Stimulated activated CD8-positive, alpha-beta memory T cell treated with anti-CD3 and anti-CD28 coated beads, Interleukin-7, amount 100 ng/mL, for 1 hour (primary cell): ENCODE measurements around the gene MT1G.
"Not testable (repeated sequence)": the region's sequence is repeated elsewhere in the genome, so short reads cannot be mapped to it uniquely, and the experiment has no call there.

ENCODE experiments used
- DNase-seq, 2 donors: peaks; one replicate each; pipeline ENCODE4 v3.0.0-alpha.2; 2020; ENCODE audit warnings: low read depth in 2 of 2

The MT1G gene

GRCh38 chr16:56637814-56638750 lies 29.8 kb downstream of the MT1G start, which contains the start of gene MT1A:
Gene MT1A (plus strand): TSS chr16:56638666. CDS start chr16:56638739, 73 bp downstream.
- DNase-seq, result no peak

DNA sequence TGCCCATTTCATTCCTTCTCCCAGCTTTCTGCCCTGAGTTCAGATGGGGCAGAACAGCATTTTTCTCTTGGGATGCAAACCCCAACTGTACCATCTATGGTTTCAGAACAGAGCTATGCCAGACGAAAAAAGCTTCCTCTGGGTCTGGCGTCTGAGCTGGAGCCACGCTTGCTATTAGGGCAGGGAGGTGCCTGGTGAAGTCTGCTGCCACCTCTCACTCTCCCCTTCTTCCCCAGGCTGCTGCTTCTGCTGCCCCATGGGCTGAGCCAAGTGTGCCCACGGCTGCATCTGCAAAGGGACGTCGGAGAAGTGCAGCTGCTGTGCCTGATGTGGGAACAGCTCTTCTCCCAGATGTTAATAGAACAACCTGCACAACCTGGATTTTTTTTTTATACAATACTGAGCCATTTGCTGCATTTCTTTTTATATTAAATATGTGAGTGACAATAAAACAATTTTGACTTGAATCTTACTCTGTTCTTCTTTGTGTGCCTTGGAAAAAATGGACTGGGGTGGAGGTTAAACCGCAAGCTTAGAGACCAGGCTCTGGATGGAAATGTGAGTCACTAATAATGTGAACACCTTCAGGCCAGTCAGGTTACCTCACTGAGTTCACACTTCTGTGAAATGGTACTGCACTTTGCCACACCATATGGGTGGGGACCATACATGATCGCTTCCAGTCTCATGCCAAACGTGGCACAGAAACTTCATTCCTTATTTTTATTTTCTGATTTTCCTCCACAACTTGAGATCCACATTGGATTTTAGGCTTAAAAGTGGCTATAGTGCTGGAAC lies 31.1 kb downstream of the MT1G start:
- DNase-seq, result no peak

DNA sequence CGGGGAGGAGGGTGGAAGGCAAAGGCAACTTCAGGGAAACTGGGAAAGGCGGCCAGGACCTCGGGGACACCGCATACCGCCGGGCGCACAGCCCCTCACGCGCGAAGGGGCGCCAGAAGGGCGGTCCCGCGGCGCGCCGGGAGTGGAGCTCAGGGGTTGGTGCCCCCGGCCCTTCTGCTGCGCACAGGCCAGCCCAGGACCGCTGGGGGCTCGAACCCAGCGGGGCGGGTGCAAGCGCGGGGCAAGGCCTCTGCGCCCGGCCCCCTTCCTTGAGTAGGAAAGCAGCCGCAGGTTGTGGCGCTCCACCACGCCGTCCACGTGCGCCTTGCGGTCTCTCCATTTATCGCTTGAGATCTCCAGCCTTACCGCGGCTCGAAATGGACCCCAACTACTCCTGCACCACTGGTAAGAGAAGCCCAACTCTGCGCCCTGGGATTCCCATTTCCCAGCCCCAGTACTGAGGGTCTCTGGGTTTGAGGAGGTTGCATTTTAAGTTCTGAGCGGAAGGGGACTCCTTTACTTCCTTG lies 32.4 kb downstream of the MT1G start:
- DNase-seq, result no peak

DNA sequence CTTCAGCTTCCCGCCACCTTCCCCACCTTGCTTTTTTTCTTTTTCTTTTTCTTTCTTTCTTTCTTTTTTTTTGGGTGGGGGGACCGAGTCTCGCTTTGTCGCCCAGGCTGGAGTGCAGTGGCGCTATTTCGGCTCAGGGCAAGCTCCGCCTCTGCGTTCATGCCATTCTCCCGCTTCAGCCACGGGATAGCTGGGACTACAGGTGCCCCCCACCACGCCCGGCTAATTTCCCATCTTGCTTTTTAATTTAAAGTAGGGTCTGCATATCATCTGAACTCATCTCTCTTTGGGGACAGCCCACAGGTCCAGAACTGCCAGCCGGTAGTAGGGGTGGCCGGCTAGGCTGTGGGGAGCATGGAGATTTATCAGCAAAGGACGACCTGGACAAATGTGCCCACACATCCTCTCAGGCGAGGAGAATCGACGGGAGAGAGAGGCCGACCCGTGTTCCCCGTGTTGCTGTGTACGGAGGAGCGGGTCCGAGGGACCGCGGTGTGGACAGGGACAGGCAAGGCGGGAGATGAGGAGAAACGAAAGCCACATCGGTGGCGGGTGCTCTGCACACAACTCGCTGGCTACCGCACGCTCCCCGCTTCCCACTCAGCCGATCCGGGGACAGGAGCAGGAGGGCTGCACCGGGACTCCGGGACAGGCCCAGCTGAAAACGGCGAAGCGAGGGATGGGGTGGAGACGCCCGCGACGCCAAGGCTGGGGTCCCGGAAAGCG lies 33.0 kb downstream of the MT1G start:
- DNase-seq, result no peak

GRCh38 chr16:56633535-56633934 lies 34.3 kb downstream of the MT1G start:
- no peak for DNase-seq

DNA sequence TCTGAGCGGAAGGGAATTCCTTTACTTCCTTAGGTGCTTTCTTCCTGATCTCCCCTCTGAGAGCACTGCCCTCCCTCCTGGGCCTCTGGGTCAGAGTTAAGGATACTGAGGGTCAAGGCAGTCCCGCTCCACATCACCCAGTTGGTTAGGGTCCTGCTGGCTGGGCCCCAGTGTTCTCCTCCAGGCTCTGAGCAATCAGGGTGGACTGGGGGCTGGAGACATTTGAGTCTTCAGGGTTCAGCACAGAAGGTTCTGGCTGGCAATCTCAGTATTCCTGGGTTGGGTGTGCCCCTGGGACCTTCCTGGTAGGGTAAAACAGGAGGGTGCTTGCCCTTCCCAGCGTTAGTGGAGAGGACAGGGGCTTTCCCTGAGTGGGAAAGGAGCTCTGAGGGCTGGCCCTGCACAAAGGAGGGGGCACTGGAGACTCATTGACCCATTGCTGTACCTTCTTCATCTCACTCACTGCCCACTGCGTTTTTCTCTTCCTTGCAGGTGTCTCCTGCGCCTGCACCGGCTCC lies 35.0 kb downstream of the MT1G start:
- DNase-seq, result no peak

- no peak for DNase-seq
These were observed 35.6 kb downstream of the MT1G start, which contains the start of gene MT1M for GRCh38 chr16:56632156-56632847. Gene MT1M (plus strand): TSS chr16:56632659. CDS start chr16:56632732, 73 bp downstream.

- no peak for DNase-seq
These were observed 36.1 kb downstream of the MT1G start for GRCh38 chr16:56631832-56632155.

GRCh38 chr16:56631197-56631596 lies 36.7 kb downstream of the MT1G start:
- DNase-seq, result no peak

DNA sequence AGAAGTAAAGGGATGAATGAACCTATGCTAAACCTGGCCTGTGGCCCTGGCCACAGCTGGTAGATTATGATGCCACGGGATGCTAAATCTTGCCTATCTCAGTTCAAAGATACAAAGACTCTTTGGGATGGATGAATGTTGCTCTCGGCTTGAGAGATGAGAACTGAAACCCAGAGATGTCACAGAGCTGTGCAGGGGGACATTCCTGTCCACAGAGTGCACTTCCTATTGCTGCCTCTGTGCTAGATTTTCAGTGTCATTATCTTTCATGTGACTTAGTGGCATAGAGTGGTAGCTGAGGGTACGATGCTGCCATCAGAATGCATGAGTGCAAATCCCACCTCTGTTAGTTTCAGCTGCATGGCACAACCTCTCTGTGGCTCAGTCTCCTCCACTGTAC lies 37.7 kb downstream of the MT1G start:
- no peak for DNase-seq

- DNase-seq, result no peak
These were observed 38.3 kb downstream of the MT1G start for GRCh38 chr16:56629531-56629930.

GRCh38 chr16:56628486-56629350 lies 39.1 kb downstream of the MT1G start:
- no peak for DNase-seq

- DNase-seq, result no peak
These were observed 41.2 kb downstream of the MT1G start for GRCh38 chr16:56626685-56627084.

DNA sequence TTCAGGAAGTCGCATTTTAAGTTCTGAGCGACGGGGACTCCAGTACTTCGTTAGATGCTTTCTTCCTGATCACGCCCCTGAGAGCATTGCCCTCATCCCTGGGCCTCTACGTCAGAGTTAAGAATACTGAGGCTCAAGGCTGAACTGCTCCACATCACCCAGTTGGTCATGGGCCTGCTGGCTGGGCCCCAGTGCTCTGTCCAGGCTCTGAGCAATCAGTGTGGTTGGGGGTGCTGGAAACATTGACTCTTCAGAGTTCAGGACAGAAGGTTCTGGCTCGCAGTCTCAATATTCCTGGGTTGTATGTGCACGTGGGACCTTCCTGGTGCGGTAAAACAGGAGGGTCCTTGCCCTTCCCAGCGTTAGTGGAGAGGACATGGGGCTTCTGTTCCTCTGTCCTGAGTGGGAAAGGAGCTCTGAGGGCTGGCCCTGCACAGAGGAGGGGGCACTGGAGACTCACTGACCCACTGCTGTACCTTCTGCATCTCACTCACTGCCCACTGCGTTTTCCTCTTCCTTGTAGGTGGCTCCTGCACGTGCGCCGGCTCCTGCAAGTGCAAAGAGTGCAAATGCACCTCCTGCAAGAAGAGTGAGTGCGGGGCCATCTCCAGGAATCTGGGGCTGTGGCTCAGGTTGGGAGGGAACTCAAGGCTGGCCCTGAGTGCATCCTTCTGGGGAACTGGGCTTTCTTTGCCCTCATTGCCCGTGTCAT lies 41.8 kb downstream of the MT1G start:
- no peak for DNase-seq

DNA sequence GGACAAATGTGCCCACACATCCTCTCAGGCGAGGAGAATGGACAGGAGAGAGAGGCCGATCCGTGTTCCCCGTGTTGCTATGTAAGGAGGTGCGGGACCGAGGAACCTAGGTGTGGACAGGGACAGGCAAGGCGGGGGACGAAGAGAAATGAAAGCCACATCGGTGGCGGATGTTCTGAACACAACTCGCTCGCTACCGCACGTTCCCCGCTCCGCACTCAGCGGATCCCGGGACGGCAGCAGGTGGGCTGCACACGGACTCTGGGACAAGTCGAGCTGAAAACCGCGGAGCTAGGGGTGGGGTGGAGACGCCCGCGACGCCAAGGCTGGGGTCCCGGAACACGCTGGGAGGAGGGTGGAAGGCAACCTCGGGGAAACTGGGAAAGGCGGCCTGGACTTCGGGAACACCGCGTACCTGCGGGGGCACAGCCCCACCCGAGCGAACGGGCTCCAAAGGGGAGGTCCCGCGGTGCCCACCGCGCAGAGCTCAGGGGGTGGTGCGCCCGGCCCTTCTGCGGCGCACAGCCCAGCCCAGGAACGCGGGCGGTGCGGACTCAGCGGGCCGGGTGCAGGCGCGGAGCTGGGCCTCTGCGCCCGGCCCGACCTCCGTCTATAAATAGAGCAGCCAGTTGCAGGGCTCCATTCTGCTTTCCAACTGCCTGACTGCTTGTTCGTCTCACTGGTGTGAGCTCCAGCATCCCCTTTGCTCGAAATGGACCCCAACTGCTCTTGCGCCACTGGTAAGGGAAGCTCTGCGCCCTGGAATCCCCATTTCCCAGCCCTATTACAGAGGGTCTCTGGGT lies 42.5 kb downstream of the MT1G start, which contains the start of gene MT1E:
MT1E (plus strand) TSS at position 642 of the 803 bp plus-strand sequence; CDS start at position 713, 71 bp downstream.
- no peak for DNase-seq

- DNase-seq, result no peak
These were observed 44.2 kb downstream of the MT1G start for GRCh38 chr16:56623637-56624036.

DNA sequence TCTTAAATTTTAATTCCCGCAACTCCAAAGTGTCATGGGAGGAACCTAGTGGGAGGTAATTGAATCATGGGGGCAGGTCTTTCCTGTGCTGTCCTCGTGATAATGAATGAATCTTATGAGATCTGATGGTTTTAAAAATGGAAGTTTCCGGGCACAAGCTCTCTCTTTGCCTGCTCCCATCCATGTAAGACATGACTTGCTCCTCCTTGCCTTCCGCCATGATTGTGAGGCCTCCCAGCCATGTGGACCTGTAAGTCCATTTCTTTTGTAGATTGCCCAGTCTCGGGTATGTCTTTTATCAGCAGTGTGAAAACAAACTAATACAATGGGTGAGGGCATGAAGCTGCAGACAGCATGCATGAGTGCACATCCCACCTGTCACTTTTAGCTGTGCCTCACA lies 44.7 kb downstream of the MT1G start:
- DNase-seq, result not testable (repeated sequence)
